GM21515 (cell line): Measurements from ENCODE around the gene GIMAP6.
"Not testable (repeated sequence)": the region's sequence is repeated elsewhere in the genome, so short reads cannot be mapped to it uniquely, and the experiment has no call there.

Experiments used
- ATAC-seq: cut with Tn5 transposase; IDR thresholded peaks from one replicate; pipeline ENCODE4 v1.9.1; 2021; ENCODE audit not compliant: unreplicated experiment

Gene GIMAP6

DNA sequence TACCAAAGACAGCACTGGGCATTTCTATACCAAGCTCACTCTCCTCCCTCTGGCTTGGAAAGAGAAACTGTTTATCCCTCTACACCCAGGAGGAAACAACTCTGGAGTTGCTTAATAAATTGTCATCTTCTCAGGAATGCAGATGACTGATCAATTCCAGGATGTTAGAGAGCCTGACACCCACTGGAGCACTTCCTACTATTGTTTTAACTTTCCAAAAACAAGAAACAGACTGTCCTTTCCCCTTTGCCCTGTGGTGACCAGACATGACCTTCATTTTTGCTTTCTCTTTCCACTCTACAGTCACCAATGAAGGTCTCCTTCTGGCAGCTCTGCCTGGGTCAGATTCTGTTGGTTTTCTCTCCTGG, 45.4 kb downstream of the GIMAP6 start:
- no peak for ATAC-seq

DNA sequence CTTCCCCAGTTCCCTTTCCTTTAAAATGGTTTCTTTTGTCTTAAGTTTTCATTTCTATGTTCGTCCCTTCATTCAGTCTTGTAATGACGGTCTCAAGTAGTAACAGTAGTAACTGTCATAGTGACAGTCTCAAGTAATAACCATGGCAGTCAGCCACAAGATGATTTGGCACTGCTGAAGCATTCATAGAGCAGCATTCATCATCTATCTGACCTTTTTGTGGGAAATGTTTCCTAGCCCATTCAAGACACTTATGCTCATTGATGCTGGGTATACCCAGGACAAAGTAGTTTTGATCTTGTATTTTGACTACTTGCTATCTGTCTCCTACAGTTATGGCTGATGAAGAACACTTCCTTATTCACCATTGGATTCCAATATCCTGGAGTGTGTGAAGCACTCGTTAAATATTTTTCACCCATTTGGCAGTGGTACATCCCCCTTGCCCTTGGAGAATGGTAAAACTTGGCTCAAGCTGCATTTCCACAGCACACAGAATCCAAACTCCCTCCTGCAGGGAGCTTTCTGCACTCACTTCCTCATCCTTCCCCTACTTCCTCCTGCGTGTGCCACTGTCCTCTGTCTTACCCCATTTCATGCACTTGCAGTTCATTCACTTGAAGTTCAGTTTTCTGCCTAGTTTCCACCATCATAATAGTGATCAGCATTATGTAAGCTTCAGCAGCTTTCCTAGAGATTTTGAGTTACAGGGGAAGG, 46.0 kb downstream of the GIMAP6 start:
- no peak for ATAC-seq

DNA sequence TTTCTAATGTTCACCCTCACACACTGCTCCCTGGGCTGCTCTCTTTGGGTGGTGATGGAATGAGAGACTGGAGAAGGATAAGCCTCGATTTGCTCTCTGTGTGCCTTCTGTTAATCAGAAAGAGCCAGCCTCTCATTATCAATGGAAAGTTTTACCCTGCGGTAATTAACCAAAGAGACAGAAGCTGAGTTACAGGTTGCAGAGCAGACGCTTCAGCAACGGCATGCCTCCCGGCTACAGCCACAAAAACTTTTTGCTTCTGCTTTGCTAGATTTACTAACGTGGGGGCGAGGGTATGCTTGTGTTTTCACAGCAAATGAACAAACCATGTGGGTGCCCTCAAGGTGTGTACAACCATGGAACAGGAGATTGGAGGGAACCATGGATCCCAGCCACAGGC, 47.0 kb downstream of the GIMAP6 start:
- ATAC-seq = no peak

DNA sequence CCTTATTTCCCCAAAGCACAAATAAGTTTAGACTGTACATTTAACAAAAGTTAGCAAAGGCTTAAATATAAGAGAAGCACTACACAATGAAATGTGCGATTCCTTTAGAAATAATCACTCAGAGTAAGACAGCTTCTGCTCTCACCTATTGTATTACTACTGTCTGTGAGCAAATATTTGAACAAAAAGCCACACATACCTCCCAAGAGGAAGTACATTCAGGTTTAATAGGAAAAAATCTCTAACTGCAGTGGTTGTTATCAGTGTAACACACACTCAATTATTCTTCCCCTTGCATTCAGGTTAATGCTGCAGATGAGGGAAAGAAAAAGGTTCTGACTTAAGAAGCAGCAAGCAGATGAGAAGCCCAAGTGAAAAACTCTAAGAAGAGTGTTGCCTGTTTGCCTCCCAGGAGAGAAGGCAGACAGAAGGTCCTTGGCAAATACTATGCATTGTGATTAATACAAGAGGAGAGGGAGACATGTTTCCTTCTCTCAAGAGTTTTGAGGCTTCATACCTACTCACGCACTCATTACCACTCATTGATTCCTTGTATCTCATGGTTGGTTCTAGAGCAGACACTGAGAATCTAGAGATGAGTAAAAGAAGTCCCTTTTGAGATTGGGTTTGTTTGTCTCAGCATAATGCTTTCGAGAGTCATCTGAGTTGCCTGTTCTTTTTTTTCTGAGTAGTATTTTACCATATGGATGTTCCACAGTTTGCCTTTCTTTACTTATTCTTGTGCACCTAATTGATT, 51.4 kb downstream of the GIMAP6 start:
- no peak for ATAC-seq

DNA sequence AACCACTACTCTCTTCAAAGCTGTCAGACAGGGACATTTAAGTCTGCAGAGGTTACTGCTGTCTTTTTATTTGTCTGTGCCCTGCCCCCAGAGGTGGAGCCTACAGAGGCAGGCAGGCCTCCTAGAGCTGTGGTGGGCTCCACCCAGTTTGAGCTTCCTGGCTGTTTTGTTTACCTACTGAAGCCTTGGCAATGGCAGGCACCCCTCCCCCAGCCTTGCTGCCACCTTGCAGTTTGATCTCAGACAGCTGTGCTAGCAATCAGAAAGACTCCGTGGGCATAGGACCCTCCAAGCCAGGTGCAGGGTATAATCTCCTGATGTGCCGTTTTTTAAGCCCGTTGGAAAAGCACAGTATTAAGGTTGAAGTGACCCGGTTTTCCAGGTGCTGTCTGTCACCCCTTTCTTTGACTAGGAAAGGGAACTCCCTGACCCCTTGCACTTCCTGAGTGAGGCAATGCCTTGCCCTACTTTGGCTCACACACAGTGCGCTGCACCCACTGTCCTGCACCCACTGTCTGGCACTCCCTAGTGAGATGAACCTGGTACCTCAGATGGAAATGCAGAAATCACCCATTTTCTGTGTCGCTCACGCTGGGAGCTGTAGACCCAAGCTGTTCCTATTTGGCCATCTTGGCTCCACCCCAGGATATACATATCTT, 52.1 kb downstream of the GIMAP6 start:
- not testable (repeated sequence) for ATAC-seq
